ENCODE results near the gene TTLL4.

The TTLL4 gene

DNA sequence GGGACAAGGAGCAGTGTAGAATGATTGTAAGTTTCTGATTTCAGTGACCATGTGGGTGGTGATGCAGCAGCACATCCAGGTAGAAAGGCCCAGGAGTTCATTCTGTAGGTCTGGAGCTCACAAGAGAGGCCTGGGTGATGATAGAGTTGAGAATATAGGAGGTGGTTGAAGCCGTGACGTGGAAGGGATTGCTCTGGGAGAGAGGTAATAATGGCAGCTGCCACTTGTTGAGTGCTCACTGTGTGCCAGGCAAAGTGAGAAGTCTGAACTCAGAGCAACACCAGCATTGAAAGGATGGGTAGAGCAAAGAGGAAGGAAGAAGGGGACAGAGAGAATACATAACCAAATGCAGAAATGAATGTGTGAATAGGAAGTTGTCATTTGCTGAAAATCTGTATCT lies 3.3 kb downstream of the TTLL4 start:
- Histone ChIP-seq H3K9ac (ENCODE audit: low read depth in 1 of 2, low read length in 2 of 2) (no peak overlapping the region), H3K9me3 (ENCODE audit: control insufficient read depth in 2 of 2, low read length in 2 of 2) (no peaks in the 10 kb centered on the region), H3K36me3 (ENCODE audit: control insufficient read depth in 2 of 2, insufficient read depth in 2 of 2, low read length in 2 of 2) (no peaks in the 10 kb centered on the region), H3K4me3 (ENCODE audit: low read length in 2 of 2) (no peak overlapping the region), H3K4me1 (ENCODE audit: control insufficient read depth in 2 of 2, insufficient read depth in 2 of 2, low read length in 2 of 2) (peaks cover 6 to 10% of the 10 kb centered on the region in 2 donors), H3K27me3 (ENCODE audit: control insufficient read depth in 2 of 2, insufficient read depth in 2 of 2, low read length in 2 of 2) (no peaks in the 10 kb centered on the region), H3K27ac (ENCODE audit: low read depth in 2 of 2, low read length in 2 of 2) (no peak overlapping the region)

GRCh38 chr2:218716070-218716469 lies 5.4 kb downstream of the TTLL4 start:
- Histone ChIP-seq H3K4me1 (ENCODE audit: control insufficient read depth in 2 of 2, insufficient read depth in 2 of 2, low read length in 2 of 2) (peaks cover 6 to 10% of the 10 kb centered on the region in 2 donors), H3K9ac (ENCODE audit: low read depth in 1 of 2, low read length in 2 of 2) (no peak overlapping the region), H3K27ac (ENCODE audit: low read depth in 2 of 2, low read length in 2 of 2) (no peak overlapping the region), H3K9me3 (ENCODE audit: control insufficient read depth in 2 of 2, low read length in 2 of 2) (no peaks in the 10 kb centered on the region), H3K27me3 (ENCODE audit: control insufficient read depth in 2 of 2, insufficient read depth in 2 of 2, low read length in 2 of 2) (no peaks in the 10 kb centered on the region), H3K36me3 (ENCODE audit: control insufficient read depth in 2 of 2, insufficient read depth in 2 of 2, low read length in 2 of 2) (no peaks in the 10 kb centered on the region), H3K4me3 (ENCODE audit: low read length in 2 of 2) (no peak overlapping the region)

GRCh38 chr2:218717262-218717661 lies 6.6 kb downstream of the TTLL4 start:
- peak overlapping the region; percentile 17 to 77 for H3K27ac ChIP-seq (ENCODE audit: low read depth in 2 of 2, low read length in 2 of 2)

GRCh38 chr2:218718058-218718457 lies 7.4 kb downstream of the TTLL4 start:
- Histone ChIP-seq H3K4me3 (ENCODE audit: low read length in 2 of 2) (no peak overlapping the region), H3K4me1 (ENCODE audit: control insufficient read depth in 2 of 2, insufficient read depth in 2 of 2, low read length in 2 of 2) (peaks cover 0 to 10% of the 10 kb centered on the region in 2 donors), H3K9me3 (ENCODE audit: control insufficient read depth in 2 of 2, low read length in 2 of 2) (no peaks in the 10 kb centered on the region), H3K36me3 (ENCODE audit: control insufficient read depth in 2 of 2, insufficient read depth in 2 of 2, low read length in 2 of 2) (no peaks in the 10 kb centered on the region), H3K27ac (ENCODE audit: low read depth in 2 of 2, low read length in 2 of 2) (no peak overlapping the region), H3K9ac (ENCODE audit: low read depth in 1 of 2, low read length in 2 of 2) (no peak overlapping the region), H3K27me3 (ENCODE audit: control insufficient read depth in 2 of 2, insufficient read depth in 2 of 2, low read length in 2 of 2) (no peaks in the 10 kb centered on the region)

More at GRCh38 chr2:218717262-218717661, 6.6 kb downstream of the TTLL4 start:
- Histone ChIP-seq H3K4me3 (ENCODE audit: low read length in 2 of 2) (peak overlapping the region in 1 of 2 donors; percentile 17), H3K27me3 (ENCODE audit: control insufficient read depth in 2 of 2, insufficient read depth in 2 of 2, low read length in 2 of 2) (no peaks in the 10 kb centered on the region), H3K4me1 (ENCODE audit: control insufficient read depth in 2 of 2, insufficient read depth in 2 of 2, low read length in 2 of 2) (peaks cover 0 to 7% of the 10 kb centered on the region in 2 donors), H3K9me3 (ENCODE audit: control insufficient read depth in 2 of 2, low read length in 2 of 2) (no peaks in the 10 kb centered on the region), H3K9ac (ENCODE audit: low read depth in 1 of 2, low read length in 2 of 2) (peak overlapping the region in 1 of 2 donors; percentile 60), H3K36me3 (ENCODE audit: control insufficient read depth in 2 of 2, insufficient read depth in 2 of 2, low read length in 2 of 2) (no peaks in the 10 kb centered on the region)

DNA sequence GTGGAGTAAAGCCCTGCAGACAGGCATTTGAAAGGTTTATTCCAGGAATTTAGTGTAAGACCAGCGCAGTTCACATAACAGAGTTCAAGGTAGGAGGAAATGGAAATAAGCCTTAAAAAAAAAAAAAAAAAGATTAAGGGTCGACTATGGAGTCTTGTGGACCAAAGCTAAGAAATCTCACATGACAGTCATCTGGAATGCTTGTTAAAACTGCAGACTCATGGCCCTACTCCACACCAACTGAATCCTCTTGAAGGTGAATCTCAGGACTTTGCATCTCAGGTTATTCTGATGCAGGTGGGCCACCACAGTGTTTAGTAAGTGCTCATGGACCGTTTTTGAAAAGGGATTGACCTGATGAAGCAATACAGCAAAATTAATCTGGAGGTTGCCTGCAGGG lies 8.8 kb downstream of the TTLL4 start:
- H3K9me3 ChIP-seq (ENCODE audit: control insufficient read depth in 2 of 2, low read length in 2 of 2), result no peaks in the 10 kb centered on the region
- H3K9ac ChIP-seq (ENCODE audit: low read depth in 1 of 2, low read length in 2 of 2), result no peak overlapping the region
- H3K36me3 ChIP-seq (ENCODE audit: control insufficient read depth in 2 of 2, insufficient read depth in 2 of 2, low read length in 2 of 2), result no peaks in the 10 kb centered on the region
- H3K27me3 ChIP-seq (ENCODE audit: control insufficient read depth in 2 of 2, insufficient read depth in 2 of 2, low read length in 2 of 2), result no peaks in the 10 kb centered on the region
- no peak overlapping the region for H3K27ac ChIP-seq (ENCODE audit: low read depth in 2 of 2, low read length in 2 of 2)
- H3K4me1 ChIP-seq (ENCODE audit: control insufficient read depth in 2 of 2, insufficient read depth in 2 of 2, low read length in 2 of 2), result peaks cover 0 to 10% of the 10 kb centered on the region in 2 donors
- H3K4me3 ChIP-seq (ENCODE audit: low read length in 2 of 2), result no peak overlapping the region

GRCh38 chr2:218720048-218721041 lies 9.7 kb downstream of the TTLL4 start:
- H3K4me1 ChIP-seq (ENCODE audit: control insufficient read depth in 2 of 2, insufficient read depth in 2 of 2, low read length in 2 of 2), result peaks cover 0 to 10% of the 10 kb centered on the region in 2 donors
- H3K9me3 ChIP-seq (ENCODE audit: control insufficient read depth in 2 of 2, low read length in 2 of 2), result no peaks in the 10 kb centered on the region
- H3K4me3 ChIP-seq (ENCODE audit: low read length in 2 of 2), result no peak overlapping the region
- no peaks in the 10 kb centered on the region for H3K27me3 ChIP-seq (ENCODE audit: control insufficient read depth in 2 of 2, insufficient read depth in 2 of 2, low read length in 2 of 2)
- no peak overlapping the region for H3K9ac ChIP-seq (ENCODE audit: low read depth in 1 of 2, low read length in 2 of 2)
- H3K27ac ChIP-seq (ENCODE audit: low read depth in 2 of 2, low read length in 2 of 2), result no peak overlapping the region
- no peaks in the 10 kb centered on the region for H3K36me3 ChIP-seq (ENCODE audit: control insufficient read depth in 2 of 2, insufficient read depth in 2 of 2, low read length in 2 of 2)

GRCh38 chr2:218721488-218721887 lies 10.9 kb downstream of the TTLL4 start:
- peaks cover 0 to 10% of the 10 kb centered on the region in 2 donors for H3K4me1 ChIP-seq (ENCODE audit: control insufficient read depth in 2 of 2, insufficient read depth in 2 of 2, low read length in 2 of 2)
- H3K27me3 ChIP-seq (ENCODE audit: control insufficient read depth in 2 of 2, insufficient read depth in 2 of 2, low read length in 2 of 2), result no peaks in the 10 kb centered on the region
- no peaks in the 10 kb centered on the region for H3K36me3 ChIP-seq (ENCODE audit: control insufficient read depth in 2 of 2, insufficient read depth in 2 of 2, low read length in 2 of 2)
- H3K27ac ChIP-seq (ENCODE audit: low read depth in 2 of 2, low read length in 2 of 2), result no peak overlapping the region
- no peak overlapping the region for H3K4me3 ChIP-seq (ENCODE audit: low read length in 2 of 2)
- H3K9ac ChIP-seq (ENCODE audit: low read depth in 1 of 2, low read length in 2 of 2), result no peak overlapping the region
- H3K9me3 ChIP-seq (ENCODE audit: control insufficient read depth in 2 of 2, low read length in 2 of 2), result no peaks in the 10 kb centered on the region

- no peaks in the 10 kb centered on the region for H3K36me3 ChIP-seq (ENCODE audit: control insufficient read depth in 2 of 2, insufficient read depth in 2 of 2, low read length in 2 of 2)
- no peaks in the 10 kb centered on the region for H3K9me3 ChIP-seq (ENCODE audit: control insufficient read depth in 2 of 2, low read length in 2 of 2)
- peaks cover 0 to 8% of the 10 kb centered on the region in 2 donors for H3K4me1 ChIP-seq (ENCODE audit: control insufficient read depth in 2 of 2, insufficient read depth in 2 of 2, low read length in 2 of 2)
- no peak overlapping the region for H3K27ac ChIP-seq (ENCODE audit: low read depth in 2 of 2, low read length in 2 of 2)
- H3K27me3 ChIP-seq (ENCODE audit: control insufficient read depth in 2 of 2, insufficient read depth in 2 of 2, low read length in 2 of 2), result no peaks in the 10 kb centered on the region
- no peak overlapping the region for H3K9ac ChIP-seq (ENCODE audit: low read depth in 1 of 2, low read length in 2 of 2)
- no peak overlapping the region for H3K4me3 ChIP-seq (ENCODE audit: low read length in 2 of 2)
These were observed 11.3 kb downstream of the TTLL4 start for GRCh38 chr2:218721934-218722333.

DNA sequence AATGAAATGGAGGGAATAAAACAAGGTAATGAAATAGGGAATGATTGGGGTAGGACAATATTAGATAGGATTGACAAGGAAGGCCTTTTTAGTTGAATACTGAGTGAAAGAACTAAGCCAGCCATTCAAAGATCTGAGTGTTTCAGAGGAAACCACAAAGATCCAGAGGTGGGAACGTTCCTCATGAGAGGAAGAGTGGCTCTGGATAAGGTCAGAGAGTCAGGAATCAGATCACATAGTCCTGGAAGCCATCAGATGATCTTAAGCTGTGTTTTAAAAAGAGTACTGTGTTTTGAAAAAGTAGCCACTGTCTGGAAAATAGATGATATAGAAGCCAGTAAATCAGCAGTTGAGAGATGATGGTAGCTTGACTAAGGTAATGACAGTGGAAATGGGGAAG lies 11.8 kb downstream of the TTLL4 start:
- Histone ChIP-seq H3K9me3 (ENCODE audit: control insufficient read depth in 2 of 2, low read length in 2 of 2) (no peaks in the 10 kb centered on the region), H3K36me3 (ENCODE audit: control insufficient read depth in 2 of 2, insufficient read depth in 2 of 2, low read length in 2 of 2) (no peaks in the 10 kb centered on the region), H3K4me1 (ENCODE audit: control insufficient read depth in 2 of 2, insufficient read depth in 2 of 2, low read length in 2 of 2) (peaks cover 0 to 4% of the 10 kb centered on the region in 2 donors), H3K9ac (ENCODE audit: low read depth in 1 of 2, low read length in 2 of 2) (no peak overlapping the region), H3K27ac (ENCODE audit: low read depth in 2 of 2, low read length in 2 of 2) (no peak overlapping the region), H3K4me3 (ENCODE audit: low read length in 2 of 2) (no peak overlapping the region), H3K27me3 (ENCODE audit: control insufficient read depth in 2 of 2, insufficient read depth in 2 of 2, low read length in 2 of 2) (no peaks in the 10 kb centered on the region)
